ENCODE data around the gene PABPC1L. TPM values are rescaled to one million over a fixed set of nuclear protein-coding genes. Genes with fewer than 3 reads are reported as not detected.

PABPC1L gene
- total RNA-seq, 1 experiment from 2014 or later, result 102 TPM

DNA sequence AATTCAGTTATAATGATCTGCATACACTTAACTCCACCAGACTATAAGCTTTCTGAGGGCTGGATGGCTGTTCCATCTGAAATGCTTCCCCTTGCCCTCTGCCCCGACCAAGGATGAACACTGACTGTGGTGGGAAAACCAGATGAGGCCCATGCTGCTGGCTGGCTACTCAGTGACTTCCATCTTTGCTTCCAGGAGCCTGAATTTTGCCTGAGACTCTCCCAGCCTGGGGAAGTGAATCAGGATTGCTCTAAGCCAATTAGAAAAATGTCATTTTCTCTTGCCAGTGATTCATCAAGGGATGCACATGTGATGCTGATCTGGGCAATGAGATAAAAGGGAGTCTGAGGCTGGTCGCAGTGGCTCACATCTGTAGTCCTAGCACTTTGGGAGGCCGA, 52.0 kb downstream of the PABPC1L start:
- no TSS peak for BruUV-seq (replicated peaks)
- TF ChIP-seq, protein P1, sequence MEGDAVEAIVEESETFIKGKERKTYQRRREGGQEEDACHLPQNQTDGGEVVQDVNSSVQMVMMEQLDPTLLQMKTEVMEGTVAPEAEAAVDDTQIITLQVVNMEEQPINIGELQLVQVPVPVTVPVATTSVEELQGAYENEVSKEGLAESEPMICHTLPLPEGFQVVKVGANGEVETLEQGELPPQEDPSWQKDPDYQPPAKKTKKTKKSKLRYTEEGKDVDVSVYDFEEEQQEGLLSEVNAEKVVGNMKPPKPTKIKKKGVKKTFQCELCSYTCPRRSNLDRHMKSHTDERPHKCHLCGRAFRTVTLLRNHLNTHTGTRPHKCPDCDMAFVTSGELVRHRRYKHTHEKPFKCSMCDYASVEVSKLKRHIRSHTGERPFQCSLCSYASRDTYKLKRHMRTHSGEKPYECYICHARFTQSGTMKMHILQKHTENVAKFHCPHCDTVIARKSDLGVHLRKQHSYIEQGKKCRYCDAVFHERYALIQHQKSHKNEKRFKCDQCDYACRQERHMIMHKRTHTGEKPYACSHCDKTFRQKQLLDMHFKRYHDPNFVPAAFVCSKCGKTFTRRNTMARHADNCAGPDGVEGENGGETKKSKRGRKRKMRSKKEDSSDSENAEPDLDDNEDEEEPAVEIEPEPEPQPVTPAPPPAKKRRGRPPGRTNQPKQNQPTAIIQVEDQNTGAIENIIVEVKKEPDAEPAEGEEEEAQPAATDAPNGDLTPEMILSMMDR (IDR thresholded peaks at IDR 0.05), result no peak
- TF ChIP-seq SIN3A (IDR thresholded peaks at IDR 0.05; ENCODE audit: borderline replicate concordance, insufficient read depth, low read depth, low read length) (no peak), POLR2AphosphoS5 (IDR thresholded peaks at IDR 0.05; ENCODE audit: low read depth, low read length) (no peak), TCF7L2 (IDR thresholded peaks at IDR 0.05; ENCODE audit: low read depth, low read length) (no peak)
- TF ChIP-seq, protein P2, sequence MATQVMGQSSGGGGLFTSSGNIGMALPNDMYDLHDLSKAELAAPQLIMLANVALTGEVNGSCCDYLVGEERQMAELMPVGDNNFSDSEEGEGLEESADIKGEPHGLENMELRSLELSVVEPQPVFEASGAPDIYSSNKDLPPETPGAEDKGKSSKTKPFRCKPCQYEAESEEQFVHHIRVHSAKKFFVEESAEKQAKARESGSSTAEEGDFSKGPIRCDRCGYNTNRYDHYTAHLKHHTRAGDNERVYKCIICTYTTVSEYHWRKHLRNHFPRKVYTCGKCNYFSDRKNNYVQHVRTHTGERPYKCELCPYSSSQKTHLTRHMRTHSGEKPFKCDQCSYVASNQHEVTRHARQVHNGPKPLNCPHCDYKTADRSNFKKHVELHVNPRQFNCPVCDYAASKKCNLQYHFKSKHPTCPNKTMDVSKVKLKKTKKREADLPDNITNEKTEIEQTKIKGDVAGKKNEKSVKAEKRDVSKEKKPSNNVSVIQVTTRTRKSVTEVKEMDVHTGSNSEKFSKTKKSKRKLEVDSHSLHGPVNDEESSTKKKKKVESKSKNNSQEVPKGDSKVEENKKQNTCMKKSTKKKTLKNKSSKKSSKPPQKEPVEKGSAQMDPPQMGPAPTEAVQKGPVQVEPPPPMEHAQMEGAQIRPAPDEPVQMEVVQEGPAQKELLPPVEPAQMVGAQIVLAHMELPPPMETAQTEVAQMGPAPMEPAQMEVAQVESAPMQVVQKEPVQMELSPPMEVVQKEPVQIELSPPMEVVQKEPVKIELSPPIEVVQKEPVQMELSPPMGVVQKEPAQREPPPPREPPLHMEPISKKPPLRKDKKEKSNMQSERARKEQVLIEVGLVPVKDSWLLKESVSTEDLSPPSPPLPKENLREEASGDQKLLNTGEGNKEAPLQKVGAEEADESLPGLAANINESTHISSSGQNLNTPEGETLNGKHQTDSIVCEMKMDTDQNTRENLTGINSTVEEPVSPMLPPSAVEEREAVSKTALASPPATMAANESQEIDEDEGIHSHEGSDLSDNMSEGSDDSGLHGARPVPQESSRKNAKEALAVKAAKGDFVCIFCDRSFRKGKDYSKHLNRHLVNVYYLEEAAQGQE (IDR thresholded peaks at IDR 0.05; ENCODE audit: insufficient read depth in 1 of 2, low read depth in 2 of 2, low read length in 1 of 2), result no peak
- H3K27ac ChIP-seq (ENCODE audit: low read length), result no peak overlapping the region
- peaks cover 16% of the 10 kb centered on the region for H3K4me1 ChIP-seq (ENCODE audit: control insufficient read depth, insufficient read depth, low read length)
- H3K36me3 ChIP-seq (ENCODE audit: control insufficient read depth, insufficient read depth, low read length), result peaks cover 3% of the 10 kb centered on the region; the same call in 1 of the 2 replicates
- no peaks in the 10 kb centered on the region for H3K9me3 ChIP-seq (ENCODE audit: control insufficient read depth, insufficient read depth, low read depth, low read length)
- in situ Hi-C loops (cut with HindIII; ENCODE audit: low pct_unique_long_range_greater_than_20kb, low sequenced_read_pairs) (no loop called here), intact Hi-C loops (cut with micrococcal nuclease; ENCODE audit: unreplicated experiment) (no loop called here)
- no peaks in the 10 kb centered on the region for H3K27me3 ChIP-seq (ENCODE audit: control insufficient read depth, insufficient read depth, low read length)
- DNase-seq (ENCODE audit: low read depth, low spot score), result no peak
- no peak overlapping the region for H3K4me3 ChIP-seq (ENCODE audit: low read depth in 2 of 2, low read length in 2 of 2)
- ChIA-PET POLR2A (no interaction called here), CTCF (no interaction called here)
- no peak for ATAC-seq

DNA sequence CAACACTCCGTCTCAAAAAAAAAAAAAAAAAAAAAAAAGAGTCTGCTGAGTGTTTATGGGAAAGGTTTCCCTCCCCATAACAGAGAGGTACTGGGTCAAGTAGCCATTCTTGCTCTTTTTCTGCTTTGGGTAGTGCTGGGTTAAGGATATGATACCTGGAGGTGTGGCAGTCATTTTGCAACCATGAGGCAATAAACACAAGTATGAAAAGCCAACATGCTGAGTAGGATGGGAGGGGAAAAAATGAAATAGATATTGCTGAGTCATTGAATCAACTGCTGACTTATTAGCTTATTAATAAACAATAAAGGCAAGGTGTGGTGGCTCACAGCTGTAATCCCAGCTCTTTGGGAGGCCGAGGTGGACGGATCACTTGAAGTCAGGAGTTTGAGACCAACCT, 52.6 kb downstream of the PABPC1L start:
- no peaks in the 10 kb centered on the region for H3K27me3 ChIP-seq (ENCODE audit: control insufficient read depth, insufficient read depth, low read length)
- peaks cover 20% of the 10 kb centered on the region for H3K4me1 ChIP-seq (ENCODE audit: control insufficient read depth, insufficient read depth, low read length)
- ChIA-PET CTCF (no interaction called here), POLR2A (no interaction called here)
- no peak for TF ChIP-seq TCF7L2 (IDR thresholded peaks at IDR 0.05; ENCODE audit: low read depth, low read length)
- TF ChIP-seq, protein P2 (IDR thresholded peaks at IDR 0.05; ENCODE audit: insufficient read depth in 1 of 2, low read depth in 2 of 2, low read length in 1 of 2), result no peak
- TF ChIP-seq, protein P1 (IDR thresholded peaks at IDR 0.05), result no peak
- no peak for TF ChIP-seq POLR2AphosphoS5 (IDR thresholded peaks at IDR 0.05; ENCODE audit: low read depth, low read length)
- no peak for TF ChIP-seq SIN3A (IDR thresholded peaks at IDR 0.05; ENCODE audit: borderline replicate concordance, insufficient read depth, low read depth, low read length)
- peaks cover 3% of the 10 kb centered on the region; the same call in 1 of the 2 replicates for H3K36me3 ChIP-seq (ENCODE audit: control insufficient read depth, insufficient read depth, low read length)
- no peaks in the 10 kb centered on the region for H3K9me3 ChIP-seq (ENCODE audit: control insufficient read depth, insufficient read depth, low read depth, low read length)
- ATAC-seq, result no peak
- H3K27ac ChIP-seq (ENCODE audit: low read length), result no peak overlapping the region
- BruUV-seq (replicated peaks), result no TSS peak
- DNase-seq (ENCODE audit: low read depth, low spot score), result no peak
- in situ Hi-C loops (cut with HindIII; ENCODE audit: low pct_unique_long_range_greater_than_20kb, low sequenced_read_pairs), result no loop called here
- H3K4me3 ChIP-seq (ENCODE audit: low read depth in 2 of 2, low read length in 2 of 2), result no peak overlapping the region
- intact Hi-C loops (cut with micrococcal nuclease; ENCODE audit: unreplicated experiment), result no loop called here

Data from Panc1 (cell line).